NK-92 (cell line): ENCODE measurements around the gene OGFOD3.
"Not testable (repeated sequence)": the region's sequence is repeated elsewhere in the genome, so short reads cannot be mapped to it uniquely, and the experiment has no call there.

Experiments
- DNase-seq: peaks from one replicate; lab custom pipeline; 2025; ENCODE audit not compliant: unreplicated experiment; lab: John Stamatoyannopoulos, UW

The OGFOD3 gene

GRCh38 chr17:82435103-82435502 lies 16.7 kb upstream of the OGFOD3 start:
- DNase-seq, result no peak

DNA sequence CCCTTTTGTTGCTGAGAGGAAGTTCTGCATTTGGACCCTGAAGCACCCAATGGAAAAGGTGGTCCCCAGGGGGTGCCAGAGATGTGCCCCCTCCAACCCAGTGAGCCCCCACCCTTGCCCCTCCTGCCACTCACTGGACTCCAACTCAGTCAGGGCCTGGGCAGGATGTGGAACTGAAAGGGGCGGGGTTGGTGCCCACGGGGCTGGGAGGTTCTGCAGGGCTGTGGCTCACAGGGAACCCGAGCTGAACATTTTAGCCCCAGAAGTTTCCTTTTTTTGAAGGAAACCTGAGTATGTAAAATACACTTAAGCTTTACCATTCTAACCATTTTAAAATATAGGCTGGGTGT lies 15.8 kb upstream of the OGFOD3 start:
- no peak for DNase-seq

- DNase-seq, result no peak
These were observed 15.3 kb upstream of the OGFOD3 start for GRCh38 chr17:82433560-82434215.

GRCh38 chr17:82432017-82432416 lies 13.6 kb upstream of the OGFOD3 start:
- no peak for DNase-seq

DNA sequence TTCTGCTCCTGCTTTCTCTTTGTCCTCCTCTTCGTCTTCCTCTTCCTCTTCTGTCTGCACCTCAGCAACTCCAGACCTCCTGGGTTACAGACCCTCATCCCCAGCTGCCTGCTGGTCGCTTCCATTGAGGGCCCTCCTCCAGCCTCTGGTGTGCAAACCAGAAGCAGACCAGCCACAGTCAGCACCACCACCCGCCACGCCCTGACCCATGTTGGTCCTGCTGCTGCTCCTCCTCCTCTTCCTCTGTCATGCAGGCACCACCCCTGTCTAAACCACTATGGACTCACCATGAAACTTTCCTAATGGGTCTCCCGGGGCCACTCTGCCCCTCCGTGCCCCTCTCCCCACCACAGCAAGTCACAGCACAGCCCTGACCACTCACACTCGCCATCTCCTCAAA lies 11.4 kb upstream of the OGFOD3 start:
- no peak for DNase-seq

- DNase-seq, result no peak
These were observed 10.2 kb upstream of the OGFOD3 start for GRCh38 chr17:82428546-82428945.

DNA sequence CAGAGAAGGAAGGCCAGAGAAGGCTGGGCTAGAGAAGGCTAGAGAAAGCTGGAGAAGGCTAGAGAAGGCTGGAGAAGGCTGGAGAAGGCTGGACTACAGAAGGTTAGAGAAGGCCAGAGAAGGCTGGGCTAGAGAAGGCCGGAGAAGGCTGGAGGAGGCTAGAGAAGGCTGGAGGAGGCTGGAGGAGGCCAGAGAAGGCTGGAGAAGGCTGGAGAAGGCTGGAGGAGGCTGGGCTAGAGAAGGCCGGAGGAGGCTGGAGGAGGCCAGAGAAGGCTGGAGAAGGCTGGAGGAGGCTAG lies 6.4 kb upstream of the OGFOD3 start:
- DNase-seq, result no peak

- DNase-seq, result no peak
These were observed 5.8 kb upstream of the OGFOD3 start for GRCh38 chr17:82424001-82424862.

- no peak for DNase-seq
These were observed 1.2 kb upstream of the OGFOD3 start for GRCh38 chr17:82419540-82419939.

- no peak for DNase-seq
These were observed 1.6 kb downstream of the OGFOD3 start for GRCh38 chr17:82416771-82417170.

- DNase-seq, result no peak
These were observed 2.1 kb downstream of the OGFOD3 start for GRCh38 chr17:82416264-82416663.

GRCh38 chr17:82415786-82416185 lies 2.6 kb downstream of the OGFOD3 start:
- DNase-seq, result no peak

DNA sequence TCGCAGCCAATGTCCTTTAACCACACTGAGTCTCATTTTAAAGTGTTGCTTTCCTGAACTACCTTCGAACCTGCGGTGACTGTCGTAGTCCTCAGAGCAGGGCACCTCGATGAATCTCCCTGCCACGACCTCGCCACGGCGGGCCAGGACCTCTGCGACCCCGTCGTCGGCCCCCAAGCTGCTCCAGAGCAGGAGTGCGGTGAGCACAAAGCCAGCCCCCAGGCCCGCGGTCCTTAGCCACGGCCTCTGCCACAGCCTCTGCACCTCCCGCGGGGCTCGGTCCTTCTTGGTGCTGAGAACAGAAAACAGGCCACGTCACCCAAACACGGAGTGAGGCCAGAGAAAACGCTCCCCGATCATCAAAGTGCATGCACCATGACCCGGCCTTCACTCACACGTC lies 3.0 kb downstream of the OGFOD3 start:
- no peak for DNase-seq

- no peak for DNase-seq
These were observed 3.7 kb downstream of the OGFOD3 start for GRCh38 chr17:82414548-82415281.

- no peak for DNase-seq
These were observed 5.6 kb downstream of the OGFOD3 start for GRCh38 chr17:82412535-82413520.

GRCh38 chr17:82412081-82412480 lies 6.3 kb downstream of the OGFOD3 start:
- not testable (repeated sequence) for DNase-seq

GRCh38 chr17:82411396-82412053 lies 6.9 kb downstream of the OGFOD3 start:
- DNase-seq, result no peak

DNA sequence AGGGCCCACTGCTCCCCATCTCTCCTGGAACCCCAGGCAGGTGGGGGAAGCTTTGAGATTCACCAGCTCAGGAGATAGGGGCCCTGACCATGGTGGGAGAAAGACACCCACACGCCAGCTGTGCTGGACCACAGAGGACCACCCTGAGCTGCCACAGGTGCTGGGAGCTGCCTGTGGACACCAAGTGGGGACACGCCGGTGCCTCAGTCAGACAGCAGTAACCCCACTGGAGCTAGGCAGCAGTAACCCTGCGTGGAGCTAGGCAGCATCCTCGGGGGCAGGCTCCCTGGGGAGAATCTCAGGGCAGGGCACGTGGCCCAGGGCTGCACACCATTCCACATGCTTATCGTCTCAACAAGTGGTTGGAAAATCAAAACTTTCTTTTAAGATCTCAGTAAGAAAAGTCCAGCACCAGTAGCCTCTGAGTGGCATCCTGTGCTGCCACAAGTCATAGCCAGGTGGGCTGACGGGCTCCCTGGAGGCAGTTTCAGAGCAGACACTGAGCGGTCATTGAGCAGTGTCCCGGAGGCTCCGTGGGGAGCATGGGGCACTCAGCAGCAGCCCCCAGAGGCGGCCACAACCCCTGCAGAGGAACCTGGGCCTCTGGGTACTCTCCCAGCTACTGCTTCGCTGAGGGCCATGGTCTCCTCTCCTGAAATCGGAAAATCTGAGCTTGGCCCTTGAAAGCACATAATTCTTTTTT lies 8.2 kb downstream of the OGFOD3 start:
- no peak for DNase-seq

- DNase-seq, result no peak
These were observed 9.5 kb downstream of the OGFOD3 start for GRCh38 chr17:82408938-82409318.
